Astrocyte of the cerebellum (primary cell): ENCODE measurements around the gene CALCOCO1.
"Not testable (repeated sequence)": the region's sequence is repeated elsewhere in the genome, so short reads cannot be mapped to it uniquely, and the experiment has no call there.

ENCODE experiments used
- DNase-seq: peaks from one replicate; pipeline ENCODE4 v3.0.0-alpha.2; 2011; ENCODE audit warnings: low read depth
- H3K4me3 ChIP-seq: 2 replicates; pipeline ENCODE4 v1.5.1; 2011; ENCODE audit warnings: mild to moderate bottlenecking, low read depth, low read length, moderate library complexity
- CTCF ChIP-seq: IDR thresholded peaks from 2 replicates; pipeline ENCODE4 v1.5.1; 2012; ENCODE audit warnings: low read length, low read depth, moderate library complexity, mild to moderate bottlenecking; ENCODE audit errors: missing control alignments
- in situ Hi-C: cut with HindIII; loops from 2 replicates; pipeline ENCODE4 v1.10.0; 2017; ENCODE audit warnings: low sequenced_read_pairs

CALCOCO1 gene

DNA sequence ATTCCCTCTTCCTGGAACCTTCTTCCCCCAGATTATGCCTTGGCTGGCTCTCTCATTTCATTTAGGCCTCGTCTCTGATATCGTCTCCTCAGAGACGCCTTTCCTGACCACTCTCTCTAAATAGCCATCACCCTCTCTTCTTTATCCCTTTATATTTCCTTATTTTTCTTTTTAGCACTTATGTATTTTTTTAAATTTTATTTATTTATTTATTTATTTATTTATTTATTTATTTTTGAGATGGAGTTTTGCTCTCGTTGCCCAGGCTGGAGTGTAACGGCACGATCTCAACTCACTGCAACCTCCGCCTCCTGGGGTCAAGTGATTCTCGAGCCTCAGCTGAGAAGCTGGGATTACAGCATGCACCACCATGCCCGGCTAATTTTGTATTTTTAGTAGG lies 43.3 kb downstream of the CALCOCO1 start:
- no peak for DNase-seq
- in situ Hi-C loops = no loop called here
- H3K4me3 ChIP-seq = no peak overlapping the region
- TF ChIP-seq CTCF = no peak

DNA sequence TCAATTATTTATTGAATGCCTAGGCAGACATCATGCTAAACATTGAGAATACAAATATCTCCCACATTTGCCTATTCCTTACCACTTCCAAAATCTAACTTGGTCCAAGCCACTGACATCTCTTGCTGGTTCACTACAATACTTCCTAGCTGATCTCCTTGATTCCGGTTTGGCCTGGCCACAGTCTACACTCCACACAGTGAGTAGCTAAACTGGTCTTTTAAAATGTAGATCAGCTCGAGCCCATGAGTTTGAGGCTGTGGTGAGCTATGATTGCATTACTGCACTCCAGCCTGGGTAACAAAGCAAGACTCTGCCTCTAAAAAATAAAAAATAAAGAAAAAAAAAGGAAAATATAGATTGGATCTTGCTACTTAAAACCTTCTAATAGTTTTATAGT lies 43.8 kb downstream of the CALCOCO1 start:
- TF ChIP-seq CTCF = no peak
- in situ Hi-C loops = no loop called here
- no peak overlapping the region for H3K4me3 ChIP-seq
- DNase-seq = no peak

DNA sequence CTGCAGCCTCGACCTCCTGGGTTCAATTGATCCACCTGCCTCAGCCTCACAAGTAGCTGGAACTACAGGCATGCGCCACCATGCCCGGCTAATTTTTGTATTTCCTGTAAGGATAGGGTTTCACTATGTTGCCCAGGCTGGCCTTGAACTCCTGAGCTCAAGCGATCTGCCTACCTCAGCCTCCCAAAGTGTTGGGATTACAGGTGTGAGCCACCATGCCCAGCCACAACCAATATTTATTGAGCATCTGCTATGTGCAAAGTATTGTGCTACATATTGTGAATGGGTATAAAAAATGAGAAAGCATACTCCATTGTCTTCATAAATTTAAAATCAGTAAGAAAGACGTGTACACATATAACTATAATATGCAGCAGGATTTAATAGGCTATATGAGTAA lies 47.2 kb downstream of the CALCOCO1 start:
- in situ Hi-C loops, DNase-seq, H3K4me3 ChIP-seq: not testable (repeated sequence)

- no peak for TF ChIP-seq CTCF
- in situ Hi-C loops = no loop called here
- H3K4me3 ChIP-seq = no peak overlapping the region
- DNase-seq = no peak
These were observed 49.5 kb downstream of the CALCOCO1 start for GRCh38 chr12:53677800-53678148.

DNA sequence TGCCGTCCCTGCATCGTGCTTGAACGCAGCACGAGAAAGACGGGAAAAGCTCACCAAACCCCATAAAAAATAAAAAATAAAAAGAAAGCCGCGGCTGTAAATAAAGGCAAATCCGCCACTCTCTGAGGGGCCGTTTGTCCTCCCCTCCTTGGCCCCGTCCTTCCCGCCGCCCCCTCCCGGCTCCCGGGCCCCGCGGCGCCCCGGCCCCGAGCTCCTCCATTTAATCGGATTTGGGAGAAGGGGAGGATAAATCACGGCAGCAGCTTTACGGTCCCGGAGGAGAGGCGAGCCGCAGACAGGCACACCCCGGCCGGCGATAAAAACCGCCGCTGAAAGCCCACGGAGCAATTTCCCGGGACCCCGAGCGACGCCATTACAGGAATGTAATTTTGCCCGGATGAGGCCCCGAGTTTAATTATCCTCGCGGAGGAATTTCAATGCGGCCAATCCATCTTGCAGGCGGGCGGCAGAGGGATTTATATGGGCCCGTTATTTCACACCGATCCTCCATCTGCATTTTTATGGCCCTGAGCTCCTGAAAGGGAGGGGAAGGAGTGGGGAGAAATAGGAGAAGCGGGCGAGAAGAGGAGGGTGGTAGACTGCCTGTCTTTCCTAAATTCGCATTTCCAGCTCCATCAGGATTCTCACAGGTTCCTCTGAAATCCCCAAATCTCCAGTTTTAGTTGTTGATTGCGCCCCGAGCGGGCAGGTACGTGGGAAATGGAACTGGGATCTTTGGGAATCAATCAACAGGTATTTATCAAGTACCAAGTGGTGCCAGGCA lies 50.0 kb downstream of the CALCOCO1 start:
- no peak for TF ChIP-seq CTCF
- no peak for DNase-seq
- peak overlapping the region; percentile 5 for H3K4me3 ChIP-seq
- in situ Hi-C loops = no loop called here

DNA sequence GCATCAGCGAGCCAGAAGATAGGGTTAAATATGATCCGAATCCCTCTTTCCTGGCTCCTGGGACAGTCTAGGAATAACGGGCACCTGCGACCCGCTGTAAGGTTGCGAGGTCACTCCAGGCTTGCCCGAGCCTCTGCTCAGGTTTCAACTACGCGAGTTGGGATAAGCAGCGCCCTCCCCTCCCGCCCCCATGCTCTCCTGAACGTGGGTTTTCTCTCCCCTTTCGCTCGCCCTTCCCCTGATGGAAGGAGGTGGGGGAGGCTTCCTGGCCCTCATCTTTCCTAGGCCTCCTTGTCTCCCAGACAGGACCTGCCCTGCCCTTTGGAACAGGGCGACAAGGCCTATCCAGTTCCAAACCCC lies 50.6 kb downstream of the CALCOCO1 start:
- no peak for TF ChIP-seq CTCF
- in situ Hi-C loops = no loop called here
- no peak for DNase-seq
- H3K4me3 ChIP-seq = peak overlapping the region; percentile 5

- TF ChIP-seq CTCF = peak; percentile 97
- peak within 1 kb of the TSS; percentile 72 for H3K4me3 ChIP-seq
- in situ Hi-C loops = no loop called here
- peak; percentile 97 for DNase-seq
These were observed 51.3 kb downstream of the CALCOCO1 start, which contains the start of gene ATP5MC2 for GRCh38 chr12:53675701-53676607. ATP5MC2 (minus strand) TSS chr12:53676083; CDS start chr12:53672614, 3,469 bp downstream.
